Activated naive CD8-positive, alpha-beta T cell treated with anti-CD3 and anti-CD28 coated beads, Interleukin-2, amount 50 U/mL, for 24 hours (primary cell): ENCODE data around the gene MLLT3.
"Not testable (repeated sequence)": the region's sequence is repeated elsewhere in the genome, so short reads cannot be mapped to it uniquely, and the experiment has no call there.

Experiments
- ATAC-seq: fragments of 150-1000 bp; cut with Tn5 transposase; one replicate; pipeline ENCODE4 v1.10.0; 2021
- DNase-seq: peaks from one replicate; pipeline ENCODE4 v3.0.0; 2021
- H3K27ac Mint-ChIP-seq: one replicate; pipeline ENCODE4 v1.8.0; 2021; ENCODE audit warnings: mild to moderate bottlenecking, mixed read lengths
- H3K27me3 Mint-ChIP-seq: one replicate; pipeline ENCODE4 v1.8.0; 2021; ENCODE audit warnings: mixed read lengths
- H3K36me3 Mint-ChIP-seq: one replicate; pipeline ENCODE4 v1.8.0; 2021; ENCODE audit warnings: low read depth, mixed read lengths
- H3K4me1 Mint-ChIP-seq: one replicate; pipeline ENCODE4 v1.8.0; 2021; ENCODE audit warnings: mixed read lengths
- H3K4me3 Mint-ChIP-seq: one replicate; pipeline ENCODE4 v1.8.0; 2021; ENCODE audit warnings: mild to moderate bottlenecking, moderate library complexity, mixed read lengths
- H3K9me3 Mint-ChIP-seq: one replicate; pipeline ENCODE4 v1.8.0; 2021; ENCODE audit warnings: mixed read lengths

Gene MLLT3

GRCh38 chr9:20622330-20623020 lies at the start of gene MLLT3:
Gene MLLT3, minus strand, starts transcription at chr9:20622499.
- ATAC-seq (peak; percentile 81), DNase-seq (peak; percentile 97)

GRCh38 chr9:20671635-20672034 lies 49.3 kb upstream of the MLLT3 start:
- H3K27ac Mint-ChIP-seq, result no peak overlapping the region
- no peak overlapping the region for H3K4me3 Mint-ChIP-seq
- H3K4me1 Mint-ChIP-seq, result no peaks in the 10 kb centered on the region

More at GRCh38 chr9:20622330-20623020, at the start of gene MLLT3:
- Mint-ChIP-seq H3K27me3 (no peaks in the 10 kb centered on the region), H3K9me3 (no peaks in the 10 kb centered on the region), H3K4me1 (peaks cover 47% of the 10 kb centered on the region), H3K36me3 (peaks cover 14% of the 10 kb centered on the region), H3K4me3 (peak within 1 kb of the TSS; percentile 91), H3K27ac (peak within 1 kb of the TSS; percentile 94)

GRCh38 chr9:20670395-20670794 lies 48.1 kb upstream of the MLLT3 start:
- Mint-ChIP-seq H3K4me3 (no peak overlapping the region), H3K9me3 (no peaks in the 10 kb centered on the region), H3K4me1 (no peaks in the 10 kb centered on the region), H3K27me3 (no peaks in the 10 kb centered on the region), H3K27ac (no peak overlapping the region), H3K36me3 (no peaks in the 10 kb centered on the region)
- ATAC-seq (no peak), DNase-seq (no peak)

More at GRCh38 chr9:20671635-20672034, 49.3 kb upstream of the MLLT3 start:
- no peaks in the 10 kb centered on the region for H3K36me3 Mint-ChIP-seq
- DNase-seq (no peak), ATAC-seq (no peak)
- no peaks in the 10 kb centered on the region for H3K9me3 Mint-ChIP-seq
- H3K27me3 Mint-ChIP-seq, result no peaks in the 10 kb centered on the region

GRCh38 chr9:20664501-20664900 lies 42.2 kb upstream of the MLLT3 start:
- Mint-ChIP-seq H3K4me1 (no peaks in the 10 kb centered on the region), H3K4me3 (no peak overlapping the region), H3K9me3 (no peaks in the 10 kb centered on the region), H3K27me3 (peaks cover 2% of the 10 kb centered on the region), H3K27ac (no peak overlapping the region), H3K36me3 (no peaks in the 10 kb centered on the region)
- DNase-seq (no peak), ATAC-seq (no peak)

GRCh38 chr9:20663133-20663532 lies 40.8 kb upstream of the MLLT3 start:
- no peak for ATAC-seq
- H3K36me3 Mint-ChIP-seq, result no peaks in the 10 kb centered on the region
- no peaks in the 10 kb centered on the region for H3K4me1 Mint-ChIP-seq
- H3K27ac Mint-ChIP-seq, result no peak overlapping the region
- no peak for DNase-seq
- no peak overlapping the region for H3K4me3 Mint-ChIP-seq
- H3K27me3 Mint-ChIP-seq, result peaks cover 2% of the 10 kb centered on the region
- H3K9me3 Mint-ChIP-seq, result no peaks in the 10 kb centered on the region

GRCh38 chr9:20662156-20662555 lies 39.9 kb upstream of the MLLT3 start:
- Mint-ChIP-seq H3K9me3 (no peaks in the 10 kb centered on the region), H3K36me3 (no peaks in the 10 kb centered on the region), H3K4me1 (no peaks in the 10 kb centered on the region), H3K4me3 (no peak overlapping the region), H3K27me3 (peaks cover 2% of the 10 kb centered on the region), H3K27ac (no peak overlapping the region)
- no peak for DNase-seq
- ATAC-seq, result no peak

GRCh38 chr9:20659474-20659967 lies 37.2 kb upstream of the MLLT3 start:
- Mint-ChIP-seq H3K4me1 (no peaks in the 10 kb centered on the region), H3K4me3 (no peak overlapping the region), H3K27ac (no peak overlapping the region), H3K36me3 (no peaks in the 10 kb centered on the region), H3K27me3 (peaks cover 2% of the 10 kb centered on the region), H3K9me3 (no peaks in the 10 kb centered on the region)
- DNase-seq (no peak), ATAC-seq (no peak)

- ATAC-seq, result no peak
Measured at GRCh38 chr9:20658677-20659473, 36.6 kb upstream of the MLLT3 start.

GRCh38 chr9:20658246-20658667 lies 36.0 kb upstream of the MLLT3 start:
- peak overlapping the region; percentile 44 for H3K27ac Mint-ChIP-seq
- peak; percentile 8 for DNase-seq
- H3K27me3 Mint-ChIP-seq, H3K4me3 Mint-ChIP-seq, ATAC-seq, H3K4me1 Mint-ChIP-seq, H3K36me3 Mint-ChIP-seq, H3K9me3 Mint-ChIP-seq: not testable (repeated sequence)

More at GRCh38 chr9:20658677-20659473, 36.6 kb upstream of the MLLT3 start:
- no peak overlapping the region for H3K4me3 Mint-ChIP-seq
- H3K9me3 Mint-ChIP-seq, result no peaks in the 10 kb centered on the region
- no peaks in the 10 kb centered on the region for H3K4me1 Mint-ChIP-seq
- H3K27me3 Mint-ChIP-seq, result peaks cover 2% of the 10 kb centered on the region
- peak overlapping the region; percentile 44 for H3K27ac Mint-ChIP-seq
- no peak for DNase-seq
- no peaks in the 10 kb centered on the region for H3K36me3 Mint-ChIP-seq

GRCh38 chr9:20651939-20652338 lies 29.6 kb upstream of the MLLT3 start:
- no peak for ATAC-seq
- H3K27me3 Mint-ChIP-seq, result peaks cover 3% of the 10 kb centered on the region
- H3K36me3 Mint-ChIP-seq, result no peaks in the 10 kb centered on the region
- H3K9me3 Mint-ChIP-seq, result no peaks in the 10 kb centered on the region
- no peak overlapping the region for H3K27ac Mint-ChIP-seq
- no peak overlapping the region for H3K4me3 Mint-ChIP-seq
- no peak for DNase-seq
- H3K4me1 Mint-ChIP-seq, result no peaks in the 10 kb centered on the region

- no peaks in the 10 kb centered on the region for H3K36me3 Mint-ChIP-seq
- ATAC-seq, result no peak
- no peaks in the 10 kb centered on the region for H3K4me1 Mint-ChIP-seq
- no peak for DNase-seq
- H3K27ac Mint-ChIP-seq, result no peak overlapping the region
- peaks cover 6% of the 10 kb centered on the region for H3K27me3 Mint-ChIP-seq
- H3K4me3 Mint-ChIP-seq, result no peak overlapping the region
- no peaks in the 10 kb centered on the region for H3K9me3 Mint-ChIP-seq
Measured at GRCh38 chr9:20650750-20651299, 28.5 kb upstream of the MLLT3 start.

- peaks cover 6% of the 10 kb centered on the region for H3K27me3 Mint-ChIP-seq
- H3K4me3 Mint-ChIP-seq, result no peak overlapping the region
- no peaks in the 10 kb centered on the region for H3K4me1 Mint-ChIP-seq
- ATAC-seq (no peak), DNase-seq (no peak)
- no peak overlapping the region for H3K27ac Mint-ChIP-seq
- H3K9me3 Mint-ChIP-seq, result no peaks in the 10 kb centered on the region
- H3K36me3 Mint-ChIP-seq, result no peaks in the 10 kb centered on the region
Measured at GRCh38 chr9:20650313-20650712, 28.0 kb upstream of the MLLT3 start.

- ATAC-seq, result no peak
- Mint-ChIP-seq H3K9me3 (no peaks in the 10 kb centered on the region), H3K4me3 (no peak overlapping the region), H3K4me1 (no peaks in the 10 kb centered on the region), H3K36me3 (no peaks in the 10 kb centered on the region), H3K27ac (no peak overlapping the region), H3K27me3 (peaks cover 6% of the 10 kb centered on the region)
- no peak for DNase-seq
Measured at GRCh38 chr9:20649381-20649780, 27.1 kb upstream of the MLLT3 start.

- no peak for DNase-seq
- Mint-ChIP-seq H3K4me3 (no peak overlapping the region), H3K36me3 (no peaks in the 10 kb centered on the region), H3K27me3 (peaks cover 17% of the 10 kb centered on the region), H3K4me1 (no peaks in the 10 kb centered on the region), H3K9me3 (no peaks in the 10 kb centered on the region), H3K27ac (no peak overlapping the region)
- no peak for ATAC-seq
Measured at GRCh38 chr9:20646656-20647055, 24.4 kb upstream of the MLLT3 start.

- Mint-ChIP-seq H3K4me1 (peaks cover 13% of the 10 kb centered on the region), H3K4me3 (no peak overlapping the region), H3K9me3 (no peaks in the 10 kb centered on the region), H3K27ac (no peak overlapping the region), H3K27me3 (peaks cover 19% of the 10 kb centered on the region), H3K36me3 (no peaks in the 10 kb centered on the region)
- ATAC-seq, result no peak
- DNase-seq, result no peak
Measured at GRCh38 chr9:20643660-20644059, 21.4 kb upstream of the MLLT3 start.
